ENCODE measurements around the gene SYVN1.
A peak's percentile ranks its signal among the peaks of the same experiment; 100 is the strongest.
"Not testable (repeated sequence)": the region's sequence is repeated elsewhere in the genome, so short reads cannot be mapped to it uniquely, and the experiment has no call there.

SYVN1 gene

DNA sequence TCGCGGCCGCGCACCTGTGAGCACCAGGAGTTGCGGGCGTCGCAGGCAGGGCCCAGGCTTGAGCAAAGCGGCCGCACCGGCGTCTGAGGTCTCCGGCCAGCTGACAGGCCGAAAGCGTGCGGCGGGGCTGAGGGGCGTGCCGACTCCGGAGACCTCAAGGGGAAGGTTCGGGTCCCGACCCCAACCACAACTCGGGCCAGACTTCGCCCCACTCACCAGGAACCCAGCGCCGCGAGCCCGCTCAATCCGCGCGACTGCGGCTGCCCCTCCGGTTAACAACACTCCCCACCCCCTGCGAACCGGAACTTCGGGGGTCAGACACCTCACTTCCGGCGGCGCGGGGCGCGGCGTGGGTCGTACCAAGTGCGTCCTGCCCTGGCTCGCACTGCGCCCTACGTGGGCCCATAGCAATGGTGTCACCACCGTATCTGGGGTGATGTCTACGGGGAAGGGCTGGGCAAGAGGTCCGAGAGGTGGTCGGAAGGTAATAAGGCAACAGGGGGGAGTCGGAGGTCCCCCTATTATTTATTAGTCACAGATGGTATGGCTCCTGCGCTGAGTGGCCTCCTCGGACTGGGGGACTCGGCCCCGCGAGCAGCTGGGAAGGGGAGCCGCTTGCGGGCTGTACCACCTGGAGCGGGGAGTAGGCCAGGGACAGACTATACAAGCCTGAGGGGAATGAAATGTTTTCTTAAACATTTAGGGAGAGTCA, at the start of gene SYVN1:
TSS of gene SYVN1 (minus strand) at position 280 of the 712 bp plus-strand sequence. CDS start 918 bp downstream, outside the sequence.
- DNase-seq = peak; percentile 95

DNA sequence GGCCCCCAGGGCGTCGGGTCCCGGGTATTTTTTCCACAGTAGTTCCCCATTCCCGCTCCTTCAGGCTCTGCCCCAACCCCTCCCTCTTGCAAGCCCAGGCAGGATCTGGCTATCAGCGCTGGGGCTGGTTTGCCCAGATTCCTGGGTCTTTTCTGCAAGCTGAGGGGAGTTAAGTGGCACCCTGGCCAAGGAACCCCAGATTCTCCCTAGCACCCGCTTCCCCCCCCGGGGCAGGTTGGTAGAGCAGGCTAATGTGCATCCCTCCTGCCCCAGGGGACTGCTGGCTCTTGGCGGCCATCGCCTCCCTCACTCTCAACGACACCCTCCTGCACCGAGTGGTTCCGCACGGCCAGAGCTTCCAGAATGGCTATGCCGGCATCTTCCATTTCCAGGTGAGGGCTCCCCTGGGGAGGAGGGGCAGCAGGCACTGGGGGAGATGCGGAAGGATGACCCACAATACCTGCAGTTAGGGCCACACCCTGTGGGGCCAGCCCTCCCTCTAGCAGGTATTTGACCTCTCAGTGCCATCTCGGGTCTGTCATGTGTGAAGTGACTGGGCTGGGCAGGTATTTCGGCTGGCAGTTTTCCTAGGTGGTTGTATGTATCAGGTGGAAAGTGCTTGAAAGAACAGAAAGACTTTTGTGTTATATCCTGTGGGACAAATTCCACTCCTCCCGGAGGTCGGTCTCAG, 49.0 kb upstream of the SYVN1 start:
- DNase-seq = no peak

DNA sequence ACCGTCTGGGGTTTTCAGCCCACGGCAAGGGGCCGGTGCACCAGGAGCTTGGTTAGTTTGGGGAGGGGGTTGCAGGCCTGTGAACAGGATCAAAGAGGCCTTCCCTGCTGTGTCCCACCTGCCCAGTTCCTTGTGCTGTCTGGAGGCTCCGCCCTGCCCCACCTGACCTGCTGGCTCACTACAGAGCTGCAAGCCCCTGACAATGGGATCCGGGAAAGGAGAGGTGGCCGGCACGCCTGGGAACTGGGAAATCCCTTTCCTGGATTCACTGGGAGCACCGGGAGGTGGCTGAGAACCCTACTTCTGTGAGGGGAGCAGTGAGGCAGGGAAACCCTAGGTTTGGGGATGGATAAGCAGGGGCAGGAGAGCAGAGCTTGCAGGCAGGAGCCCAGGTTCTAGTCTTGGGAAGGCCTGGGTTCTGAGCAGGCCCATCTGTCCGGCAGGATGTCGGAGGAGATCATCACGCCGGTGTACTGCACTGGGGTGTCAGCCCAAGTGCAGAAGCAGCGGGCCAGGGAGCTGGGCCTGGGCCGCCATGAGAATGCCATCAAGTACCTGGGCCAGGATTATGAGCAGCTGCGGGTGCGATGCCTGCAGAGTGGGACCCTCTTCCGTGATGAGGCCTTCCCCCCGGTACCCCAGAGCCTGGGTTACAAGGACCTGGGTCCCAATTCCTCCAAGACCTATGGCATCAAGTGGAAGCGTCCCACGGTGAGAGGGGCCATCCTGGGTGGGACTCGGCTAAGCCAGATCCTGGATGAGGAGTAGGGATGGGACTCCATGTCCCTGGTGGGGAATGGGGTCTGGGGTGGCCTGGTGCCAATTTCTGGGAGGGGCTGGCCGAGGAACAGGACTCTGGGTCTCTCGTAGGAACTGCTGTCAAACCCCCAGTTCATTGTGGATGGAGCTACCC, 48.2 kb upstream of the SYVN1 start:
- DNase-seq = no peak

DNA sequence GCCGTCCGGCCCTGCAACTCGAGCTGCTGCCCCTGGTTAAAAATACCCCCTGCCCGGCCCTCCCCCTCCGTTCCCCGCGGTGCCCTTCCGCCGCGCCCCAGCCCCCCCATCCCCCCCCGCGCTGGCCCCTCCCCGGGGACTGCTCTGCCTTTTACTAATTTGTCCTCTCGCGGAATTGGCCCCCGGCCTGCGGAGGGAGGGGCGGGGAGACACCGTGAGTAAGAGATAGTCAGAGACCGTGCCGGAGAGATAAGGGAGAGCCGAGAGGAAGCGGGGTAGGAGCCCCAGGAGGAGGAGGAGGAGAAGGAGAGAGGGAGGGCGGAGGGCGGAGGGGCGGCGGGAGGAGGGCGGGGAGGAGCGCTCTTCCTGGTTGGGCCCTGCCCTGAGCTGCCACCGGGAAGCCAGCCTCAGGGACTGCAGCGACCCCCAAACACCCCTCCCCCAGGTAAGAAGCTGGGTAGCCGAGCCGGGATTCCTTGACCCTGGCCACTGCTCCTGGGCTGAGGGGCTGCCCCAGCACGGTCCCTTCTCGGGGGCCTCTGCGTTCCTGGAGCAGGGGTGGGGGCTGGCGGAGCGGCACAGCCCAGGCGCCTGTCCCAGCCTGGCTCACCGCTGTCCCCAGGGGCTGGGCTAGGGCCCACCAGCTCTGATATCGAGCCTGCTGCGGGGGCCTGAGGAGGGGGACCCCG, 47.4 kb upstream of the SYVN1 start, which contains the start of gene CAPN1:
TSS of gene CAPN1 (plus strand) at position 360 of the 689 bp plus-strand sequence. CDS start 774 bp downstream, outside the sequence.
- peak; percentile 84 for DNase-seq

DNA sequence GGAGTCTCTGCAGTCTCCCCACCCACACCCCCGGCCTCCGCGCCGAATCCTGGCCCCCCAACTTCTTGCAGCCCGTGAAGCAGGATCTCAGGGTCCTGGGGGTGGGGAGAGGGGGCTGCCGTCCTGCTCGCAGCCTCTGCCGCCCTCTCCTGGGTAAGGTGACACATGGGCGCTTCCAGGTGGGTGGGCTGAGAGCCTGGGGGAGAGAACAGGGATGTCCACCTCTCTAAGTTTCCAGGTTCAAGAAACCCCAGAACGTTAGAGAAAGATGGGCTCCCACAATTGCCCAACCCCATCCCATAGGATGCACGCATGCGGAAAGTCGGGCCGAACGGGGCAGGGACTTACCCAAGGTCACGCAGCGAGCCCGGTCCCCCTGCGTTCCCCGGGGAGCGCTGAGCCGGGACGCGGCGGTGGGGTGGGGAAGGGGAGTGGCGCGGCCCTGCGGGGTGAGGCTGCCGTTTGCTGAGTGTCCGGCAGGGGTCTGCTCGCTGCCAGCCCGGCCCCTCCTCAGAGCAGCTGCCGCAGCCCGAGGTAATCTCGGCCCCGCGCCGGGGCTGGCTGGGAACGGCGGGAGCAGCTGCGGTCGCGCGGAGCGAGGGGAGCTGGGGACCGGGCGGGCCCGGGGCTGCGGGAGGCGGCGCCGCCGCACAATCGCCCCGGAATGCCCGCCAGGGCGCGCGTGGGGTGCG, 46.7 kb upstream of the SYVN1 start:
- peak; percentile 85 for DNase-seq

DNA sequence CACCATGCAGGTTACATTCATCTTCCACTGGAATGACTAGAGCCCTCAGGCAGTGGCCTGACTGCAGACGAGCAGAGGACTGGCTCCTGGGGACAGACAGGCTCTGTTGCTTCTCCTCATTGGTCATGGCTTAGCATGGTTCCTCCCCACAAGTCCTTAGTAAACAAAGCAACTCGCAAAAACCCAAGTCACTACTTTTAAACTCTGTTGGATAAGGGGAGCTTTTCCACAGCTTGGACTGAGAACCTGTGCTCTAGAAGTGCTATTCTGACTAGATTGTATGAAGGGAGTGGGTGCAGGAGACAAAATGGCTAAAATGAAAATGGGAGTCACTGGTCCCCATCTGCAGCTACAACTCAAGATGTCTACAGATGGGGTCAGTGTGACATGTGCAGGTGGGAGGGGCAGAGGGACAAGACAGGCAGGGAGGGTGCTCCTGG, 40.3 kb upstream of the SYVN1 start:
- not testable (repeated sequence) for DNase-seq

DNA sequence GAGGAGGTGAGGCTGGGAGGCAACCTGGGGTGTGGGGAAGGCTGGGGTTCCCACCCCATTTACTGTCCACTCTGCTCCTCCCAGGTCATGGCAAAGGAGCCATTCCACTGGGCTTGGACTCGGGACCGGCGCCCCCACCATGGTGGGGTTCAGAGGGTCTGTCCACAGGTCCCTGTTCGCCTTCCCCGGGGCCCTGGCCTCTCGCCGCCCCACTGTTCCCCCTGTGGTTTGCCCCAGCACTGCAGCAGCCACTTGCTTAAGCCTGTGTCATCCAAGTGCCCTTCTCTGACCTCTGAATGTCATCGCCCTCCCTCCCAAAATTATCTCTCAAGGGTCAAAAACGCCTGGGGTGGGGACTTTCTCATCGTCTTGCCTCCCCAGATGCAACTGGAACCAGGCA, 38.3 kb upstream of the SYVN1 start:
- no peak for DNase-seq

DNA sequence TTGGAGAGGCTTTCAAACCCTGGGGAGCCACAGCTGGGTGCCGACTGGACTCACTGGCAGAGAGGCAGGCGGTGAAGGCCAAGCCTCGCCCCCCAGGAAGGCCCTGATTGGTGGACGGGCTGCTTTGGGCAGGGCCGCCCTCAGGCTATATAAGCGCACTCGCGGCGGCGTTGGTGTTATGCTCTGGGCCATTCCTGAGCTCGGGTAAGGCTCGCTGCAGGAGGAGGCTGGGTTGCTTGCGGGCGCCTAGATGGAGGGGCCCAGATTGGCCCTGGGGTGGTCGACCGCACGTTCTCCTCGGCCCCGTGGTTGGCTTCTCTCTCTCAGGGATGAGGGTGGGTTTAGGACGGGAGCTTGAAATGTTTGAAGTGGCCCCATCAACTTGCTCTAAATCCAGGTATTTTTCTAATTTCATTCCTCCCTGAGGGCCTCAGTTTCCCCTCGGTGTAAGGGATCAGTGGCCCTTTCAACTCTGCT, 35.8 kb upstream of the SYVN1 start, which contains the start of gene SPDYC:
TSS of gene SPDYC (plus strand) at position 176 of the 477 bp plus-strand sequence. CDS start 1,125 bp downstream, outside the sequence.
- DNase-seq = no peak

DNA sequence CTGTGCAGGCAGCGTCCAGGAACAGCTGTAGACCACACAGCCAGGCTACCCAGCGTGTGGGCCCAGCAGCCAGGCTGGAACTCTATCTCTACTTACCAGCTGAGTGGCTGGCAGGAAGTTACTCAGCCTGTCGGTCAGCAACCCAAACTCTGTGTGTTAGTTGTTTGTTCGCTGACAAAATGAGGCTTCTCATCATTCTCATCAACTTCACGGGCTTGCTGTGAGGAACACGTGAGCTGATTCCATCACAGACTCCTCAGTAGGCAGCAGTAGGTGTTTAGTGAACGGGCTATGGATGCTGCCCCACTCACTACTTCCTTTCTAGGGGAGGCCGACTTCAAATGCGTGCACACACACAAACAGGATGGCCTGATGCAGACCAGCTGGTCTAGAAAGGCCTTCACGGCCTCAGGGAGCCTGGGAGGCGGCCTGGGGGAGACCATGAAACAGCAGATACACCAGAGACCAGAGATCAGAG, 34.9 kb upstream of the SYVN1 start:
- no peak for DNase-seq

DNA sequence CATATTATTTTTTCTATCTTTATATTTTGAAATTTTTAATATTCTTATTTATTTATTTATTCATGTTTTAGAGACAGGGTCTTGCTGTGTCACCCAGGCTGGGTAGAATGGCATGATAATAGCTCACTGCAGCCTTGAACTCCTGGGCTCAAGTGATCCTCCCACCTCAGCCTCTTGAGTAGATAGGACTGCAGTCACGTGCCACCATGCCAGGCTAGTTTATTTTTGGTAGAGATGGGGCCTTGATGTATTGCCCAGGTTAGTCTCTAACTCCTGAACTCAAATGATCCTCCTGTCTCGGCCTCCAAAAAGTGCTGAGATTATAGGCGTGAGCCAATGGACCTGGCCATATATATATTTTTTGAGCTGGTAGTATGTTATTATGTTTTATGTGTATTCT, 33.3 kb upstream of the SYVN1 start:
- no peak for DNase-seq

DNA sequence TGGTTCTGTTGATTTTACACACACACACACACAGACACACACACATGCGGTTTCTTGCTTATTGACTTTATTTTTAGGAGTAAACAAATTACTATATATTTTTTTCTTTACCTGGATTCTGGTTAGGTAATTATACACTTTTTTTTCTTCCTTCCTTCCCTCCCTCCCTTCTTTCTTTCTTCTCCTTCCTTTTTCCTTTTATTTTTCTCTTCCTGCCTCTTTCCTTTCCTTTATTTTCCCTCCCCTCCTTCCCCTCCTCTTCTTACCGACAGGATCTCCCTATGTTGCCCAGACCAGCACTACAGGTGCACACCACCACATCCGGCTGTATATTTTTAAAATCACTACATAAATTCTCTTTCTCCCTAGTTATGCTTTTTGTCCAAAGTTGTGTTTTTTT, 32.6 kb upstream of the SYVN1 start:
- no peak for DNase-seq

DNA sequence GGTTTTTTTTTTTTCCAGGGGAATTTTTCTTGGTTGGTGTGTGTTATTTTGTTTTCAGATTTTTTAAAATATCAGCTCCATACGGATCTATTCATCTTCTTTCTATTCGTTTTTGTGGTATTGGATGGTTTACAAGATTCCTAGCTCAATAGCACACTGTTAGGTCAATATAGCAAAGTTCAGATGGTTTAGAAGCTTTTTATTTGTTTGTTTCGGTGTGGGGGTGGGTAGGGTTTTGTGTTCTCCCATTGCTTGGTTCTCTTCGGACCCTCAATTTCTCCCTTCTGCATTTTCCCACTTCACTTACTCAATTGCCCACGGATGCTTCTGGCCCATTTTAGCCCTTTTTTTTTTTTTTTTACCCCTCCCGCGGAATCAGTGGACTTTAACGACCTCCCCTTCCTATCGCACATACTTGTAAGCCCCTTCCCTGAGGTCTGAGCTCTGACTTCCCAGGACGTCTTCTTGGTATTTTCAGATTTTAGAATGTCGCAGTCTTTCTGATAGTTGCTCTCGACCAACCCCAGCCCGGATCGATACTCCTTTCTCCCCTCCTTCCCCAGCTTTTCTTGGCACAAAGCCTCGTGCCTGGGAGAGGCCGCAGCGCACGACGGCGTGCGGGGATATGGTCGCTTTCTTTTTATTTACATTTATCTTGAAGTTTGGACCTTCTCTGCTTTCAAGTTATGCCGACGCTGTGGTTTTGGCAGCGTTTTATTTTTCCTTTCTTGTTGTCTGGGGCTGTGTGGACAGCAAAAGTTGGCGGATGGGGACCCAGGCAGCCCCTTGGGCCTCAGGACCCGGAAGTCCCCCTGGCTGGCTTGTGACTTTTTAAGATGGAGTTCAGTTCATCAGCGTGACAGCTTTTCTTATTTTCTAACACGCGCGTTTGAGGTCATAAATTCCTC, 31.3 kb upstream of the SYVN1 start:
- peak; percentile 39 for DNase-seq

DNA sequence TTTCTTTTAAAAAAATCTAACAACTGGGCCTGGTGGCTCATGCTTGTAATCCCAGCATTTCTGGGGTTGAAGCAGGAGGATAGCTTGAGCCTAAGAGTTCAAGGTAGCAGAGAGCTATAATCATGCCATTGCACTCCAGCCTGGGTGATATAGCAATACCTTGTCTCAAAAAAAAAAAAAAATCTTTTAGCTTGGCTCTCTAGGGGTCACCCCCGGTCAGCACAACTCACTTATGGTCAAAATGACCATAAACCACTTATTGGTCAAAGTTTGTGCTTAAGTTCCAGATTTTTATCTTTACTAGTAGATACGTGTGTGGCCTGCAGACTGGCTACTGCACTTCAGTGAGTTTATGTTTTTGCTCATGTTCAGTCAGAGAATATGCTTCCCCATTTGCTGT, 29.4 kb upstream of the SYVN1 start:
- no peak for DNase-seq

DNA sequence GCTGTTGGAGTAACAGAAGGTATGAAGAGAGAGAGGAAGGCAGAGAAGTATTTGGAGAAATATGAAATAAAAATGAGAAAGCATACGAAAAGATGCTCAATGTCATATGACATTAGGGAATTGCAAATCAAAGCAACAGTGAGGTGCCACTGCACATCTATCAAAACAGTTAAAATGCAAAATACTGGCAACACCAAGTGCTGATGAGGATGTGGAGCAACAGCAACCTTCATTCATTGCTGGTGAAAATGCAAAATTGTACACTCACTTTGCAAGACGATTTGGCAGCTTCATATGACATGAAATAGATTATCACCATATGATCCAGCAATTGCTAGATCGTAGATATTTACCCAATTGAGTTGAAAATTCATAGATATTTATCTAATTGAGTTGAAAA, 26.3 kb upstream of the SYVN1 start:
- DNase-seq = no peak

DNA sequence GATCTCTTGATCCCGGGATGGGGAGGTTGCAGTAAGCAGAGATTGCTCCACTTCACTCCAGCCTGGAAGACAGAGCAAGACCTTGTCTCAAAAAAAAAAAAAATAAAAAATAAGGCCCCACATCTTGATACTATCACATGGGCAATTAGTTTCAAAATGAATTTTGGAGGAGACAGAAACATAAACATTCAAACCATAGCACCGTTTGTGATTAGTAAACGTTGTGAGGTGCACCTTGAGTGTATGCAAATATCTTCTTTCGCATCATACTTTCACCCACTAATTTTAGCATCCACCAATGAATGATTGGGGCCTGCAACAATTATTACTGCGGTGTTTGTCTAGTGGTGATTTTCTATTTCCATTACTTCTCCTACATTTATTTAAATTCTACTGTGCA, 24.7 kb upstream of the SYVN1 start:
- DNase-seq = no peak

DNA sequence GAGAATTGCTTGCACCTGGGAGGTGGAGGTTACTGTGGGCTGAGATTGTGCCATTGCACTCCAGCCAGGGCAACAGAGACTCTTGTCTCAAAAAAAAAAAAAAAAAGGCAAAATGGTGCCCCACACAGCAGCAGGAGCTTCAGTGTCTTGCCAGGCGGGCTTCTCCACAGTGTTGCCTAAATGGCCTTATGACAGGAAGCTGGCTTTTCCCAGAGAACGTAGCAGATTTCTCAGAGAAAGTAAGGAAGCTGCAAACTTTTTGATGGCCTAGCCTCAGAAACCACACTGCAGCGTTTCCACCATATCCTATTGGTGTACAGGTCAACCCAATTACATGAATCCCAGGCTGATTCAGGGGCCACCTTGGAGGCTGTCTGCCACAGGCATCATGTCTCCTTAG, 23.0 kb upstream of the SYVN1 start:
- DNase-seq = no peak

DNA sequence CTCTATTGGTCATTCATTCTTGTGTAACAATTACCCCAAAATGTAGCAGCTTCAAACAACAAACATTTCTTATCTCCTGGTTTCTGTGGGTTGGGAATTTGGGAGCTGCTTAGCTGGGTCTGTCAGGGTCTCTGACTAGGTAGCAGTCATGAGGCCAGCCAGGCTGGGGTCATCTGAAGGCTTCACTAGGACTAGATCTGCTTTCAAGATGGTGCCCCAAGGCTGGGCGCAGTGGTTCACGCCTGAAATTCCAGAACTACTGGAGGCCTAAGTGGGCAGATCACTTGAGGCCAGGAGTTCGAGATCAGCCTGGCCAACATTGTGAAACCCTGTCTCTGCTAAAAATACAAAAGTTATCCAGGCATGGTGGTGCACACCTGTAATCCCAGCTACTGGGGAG, 22.6 kb upstream of the SYVN1 start:
- DNase-seq = no peak

DNA sequence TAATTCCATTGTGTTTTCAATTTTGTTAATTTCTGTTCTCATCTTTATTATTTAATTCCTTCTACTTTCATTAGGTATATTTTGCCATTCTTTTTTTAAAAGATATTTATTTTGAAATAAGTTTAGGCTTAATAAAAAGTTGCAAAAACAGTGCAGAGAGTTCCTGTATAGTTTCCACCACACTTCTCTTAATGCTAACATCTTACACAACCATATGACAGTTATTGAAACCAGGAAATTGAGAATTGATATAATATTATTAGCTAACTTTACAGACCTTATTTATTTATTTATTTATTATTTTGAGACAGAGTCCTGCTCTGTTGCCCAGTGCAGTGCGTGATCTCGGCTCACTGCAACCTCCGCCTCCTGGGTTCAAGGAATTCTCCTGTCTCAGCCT, 21.9 kb upstream of the SYVN1 start:
- no peak for DNase-seq

DNA sequence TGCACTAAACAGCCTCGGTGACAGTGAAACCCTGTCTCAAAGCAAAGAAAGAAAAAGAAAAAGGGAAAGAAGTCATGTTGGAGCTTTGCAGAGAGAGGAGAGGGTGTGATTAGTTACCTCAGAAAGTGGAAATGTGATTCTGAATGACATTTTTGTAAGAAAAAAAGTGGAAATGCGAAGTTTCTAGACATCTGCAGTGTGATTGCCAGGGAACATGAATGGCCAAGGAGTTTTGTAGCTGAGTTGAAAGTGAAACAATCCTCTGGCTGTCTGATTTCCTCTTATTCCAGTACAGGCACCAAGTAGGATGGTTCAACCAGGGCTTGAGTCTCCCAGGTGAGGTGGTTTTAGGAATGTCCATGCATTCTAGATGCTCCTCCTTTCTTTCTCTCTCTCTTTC, 17.8 kb upstream of the SYVN1 start:
- no peak for DNase-seq

DNA sequence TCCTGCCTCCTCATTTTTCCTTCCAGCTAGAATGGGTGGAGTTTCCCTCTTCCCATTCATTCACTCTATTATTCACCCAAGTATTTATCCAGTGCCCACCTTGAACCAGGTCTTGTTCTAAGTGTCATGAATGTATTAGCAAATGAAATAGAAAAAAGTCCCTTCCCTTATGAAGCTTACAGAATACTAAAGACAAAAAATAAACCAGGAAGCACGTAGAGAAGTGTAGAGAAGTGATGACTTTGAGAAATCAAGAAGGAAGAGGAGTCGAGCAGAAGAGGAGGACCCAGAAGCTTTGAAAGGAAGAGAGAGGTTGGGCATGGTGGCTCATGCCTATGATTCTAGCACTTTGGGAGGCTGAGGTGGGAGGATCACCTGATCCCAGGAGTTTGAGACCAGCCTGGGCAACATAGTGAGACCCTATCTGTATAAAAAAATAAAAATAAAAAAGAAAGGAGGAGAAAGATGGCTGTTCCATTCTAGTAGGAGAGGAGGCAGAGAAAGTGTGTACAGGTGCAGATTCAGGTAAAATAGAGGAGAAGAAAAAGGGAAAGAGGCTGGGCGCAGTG, 17.1 kb upstream of the SYVN1 start:
- no peak for DNase-seq
